Epithelial cell of esophagus (primary cell): ENCODE measurements around the gene ABCC2.

Experiments
- DNase-seq: peaks from one replicate; pipeline ENCODE4 v3.0.0; 2010; ENCODE audit warnings: low read depth
- H3K4me3 ChIP-seq: 2 replicates; pipeline ENCODE4 v1.5.1; 2011; ENCODE audit warnings: mild to moderate bottlenecking, low read length, control low read depth
- TF ChIP-seq, protein P1 (sequence below): IDR thresholded peaks from 2 replicates; pipeline ENCODE4 v1.5.1; 2011; ENCODE audit warnings: low read depth, mild to moderate bottlenecking, low read length, control low read depth, inconsistent platforms; ENCODE audit not compliant: insufficient read depth; ENCODE audit errors: missing control alignments

Gene ABCC2

DNA sequence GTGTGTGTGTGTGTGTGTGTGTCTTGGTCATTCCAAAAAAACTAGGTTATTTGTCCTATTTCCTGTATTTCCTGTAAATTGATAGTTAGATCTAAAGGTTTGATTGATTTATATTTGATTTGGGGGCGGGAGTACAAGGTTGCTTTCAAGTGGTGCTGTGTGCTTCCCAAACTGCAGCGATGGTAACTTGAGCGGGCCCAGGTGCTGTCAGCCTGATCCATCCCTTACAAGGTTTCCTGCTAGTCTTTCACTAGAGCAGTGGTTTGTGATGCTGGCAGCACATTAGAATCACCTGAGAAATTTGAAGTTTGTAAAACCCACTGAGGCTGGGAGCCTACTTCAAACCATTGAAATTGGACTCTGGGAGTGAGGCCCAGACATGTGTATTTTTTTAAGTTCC lies 23.7 kb downstream of the ABCC2 start:
- TF ChIP-seq, protein P1, sequence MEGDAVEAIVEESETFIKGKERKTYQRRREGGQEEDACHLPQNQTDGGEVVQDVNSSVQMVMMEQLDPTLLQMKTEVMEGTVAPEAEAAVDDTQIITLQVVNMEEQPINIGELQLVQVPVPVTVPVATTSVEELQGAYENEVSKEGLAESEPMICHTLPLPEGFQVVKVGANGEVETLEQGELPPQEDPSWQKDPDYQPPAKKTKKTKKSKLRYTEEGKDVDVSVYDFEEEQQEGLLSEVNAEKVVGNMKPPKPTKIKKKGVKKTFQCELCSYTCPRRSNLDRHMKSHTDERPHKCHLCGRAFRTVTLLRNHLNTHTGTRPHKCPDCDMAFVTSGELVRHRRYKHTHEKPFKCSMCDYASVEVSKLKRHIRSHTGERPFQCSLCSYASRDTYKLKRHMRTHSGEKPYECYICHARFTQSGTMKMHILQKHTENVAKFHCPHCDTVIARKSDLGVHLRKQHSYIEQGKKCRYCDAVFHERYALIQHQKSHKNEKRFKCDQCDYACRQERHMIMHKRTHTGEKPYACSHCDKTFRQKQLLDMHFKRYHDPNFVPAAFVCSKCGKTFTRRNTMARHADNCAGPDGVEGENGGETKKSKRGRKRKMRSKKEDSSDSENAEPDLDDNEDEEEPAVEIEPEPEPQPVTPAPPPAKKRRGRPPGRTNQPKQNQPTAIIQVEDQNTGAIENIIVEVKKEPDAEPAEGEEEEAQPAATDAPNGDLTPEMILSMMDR = no peak
- no peak overlapping the region for H3K4me3 ChIP-seq

DNA sequence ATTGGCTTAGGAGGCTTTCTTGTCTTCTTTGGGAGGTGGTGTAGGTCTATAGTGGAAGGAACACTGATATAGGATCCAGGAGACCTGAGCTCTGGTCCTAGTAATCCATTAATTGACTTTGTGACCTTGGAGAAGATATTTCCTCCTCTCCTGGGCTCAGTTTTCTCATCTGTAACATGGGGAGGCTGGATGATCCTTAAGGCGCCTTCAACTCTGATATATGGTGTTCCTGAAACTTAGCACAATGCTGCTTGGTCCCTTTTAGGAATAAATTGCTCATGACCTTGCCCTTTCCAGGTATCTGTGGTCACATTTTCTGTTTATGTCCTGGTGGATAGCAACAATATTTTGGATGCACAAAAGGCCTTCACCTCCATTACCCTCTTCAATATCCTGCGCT lies 25.3 kb downstream of the ABCC2 start:
- no peak for DNase-seq
- TF ChIP-seq, protein P1 = no peak

More for the DNA sequence above, 23.7 kb downstream of the ABCC2 start:
- no peak for DNase-seq

DNA sequence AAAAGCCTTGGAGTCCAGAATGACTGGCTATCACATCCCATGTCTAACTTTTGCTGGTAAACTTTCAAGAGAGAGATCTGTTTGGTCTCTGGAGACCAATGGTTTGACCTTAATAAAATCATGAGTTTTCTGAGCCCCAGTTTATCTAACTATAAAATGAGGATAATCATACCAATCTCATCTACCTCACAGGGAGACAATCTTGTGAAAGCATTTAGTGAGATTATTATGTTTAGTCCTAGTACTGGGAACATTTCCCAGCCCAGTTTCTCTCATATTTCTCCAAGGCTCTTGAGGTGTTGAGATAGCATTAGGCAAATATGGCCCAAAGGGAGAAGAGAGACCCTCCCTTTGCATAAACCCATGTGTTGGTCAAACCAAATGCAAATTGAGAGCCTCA lies 25.8 kb downstream of the ABCC2 start:
- no peak for DNase-seq
- TF ChIP-seq, protein P1 = no peak
- no peak overlapping the region for H3K4me3 ChIP-seq

More for the DNA sequence above, 25.3 kb downstream of the ABCC2 start:
- H3K4me3 ChIP-seq = no peak overlapping the region

GRCh38 chr10:99809481-99809880 lies 27.0 kb downstream of the ABCC2 start:
- TF ChIP-seq, protein P1 = no peak
- DNase-seq = no peak
- H3K4me3 ChIP-seq = no peak overlapping the region

GRCh38 chr10:99809931-99810615 lies 27.6 kb downstream of the ABCC2 start:
- TF ChIP-seq, protein P1 = no peak
- H3K4me3 ChIP-seq = no peak overlapping the region
- DNase-seq = no peak

- DNase-seq = no peak
- TF ChIP-seq, protein P1 = no peak
- H3K4me3 ChIP-seq = no peak overlapping the region
These were observed 29.7 kb downstream of the ABCC2 start for GRCh38 chr10:99812177-99812576.

- H3K4me3 ChIP-seq = no peak overlapping the region
- TF ChIP-seq, protein P1 = no peak
- DNase-seq = no peak
These were observed 31.7 kb downstream of the ABCC2 start for GRCh38 chr10:99814143-99814542.
